CD4-positive, CD25-positive, alpha-beta regulatory T cell (primary cell): ENCODE data around the gene PPP2R5D. TPM values are rescaled to one million over a fixed set of nuclear protein-coding genes. Genes with fewer than 3 reads are reported as not detected.

Experiments used
- ATAC-seq, 2 donors: fragments of 150-1000 bp; cut with Tn5 transposase; one replicate each; pipeline ENCODE4 v1.10.0; 2021; ENCODE audit warnings: low read depth in 2 of 2, moderate number of reproducible peaks in 2 of 2, moderate library complexity in 1 of 2
- DNase-seq, 3 donors: peaks; one replicate each; pipeline versions ENCODE4 v3.0.0 to v3.0.0-alpha.2; 2012 to 2022; ENCODE audit warnings: mixed read lengths in 1 of 3
- H3K27ac ChIP-seq: one replicate; pipeline ENCODE4 v1.7.0; 2013; ENCODE audit warnings: mild to moderate bottlenecking, low read length; ENCODE audit not compliant: insufficient read depth, poor library complexity, severe bottlenecking
- H3K27me3 ChIP-seq: one replicate; pipeline ENCODE4 v1.7.0; 2013; ENCODE audit warnings: low read length; ENCODE audit not compliant: control insufficient read depth, insufficient read depth
- H3K36me3 ChIP-seq: one replicate; pipeline ENCODE4 v1.7.0; 2013; ENCODE audit warnings: mild to moderate bottlenecking, low read length, moderate library complexity; ENCODE audit not compliant: control insufficient read depth, insufficient read depth
- H3K4me1 ChIP-seq: 2 replicates; pipeline ENCODE4 v1.7.0; 2013; ENCODE audit warnings: mild to moderate bottlenecking, low read length; ENCODE audit not compliant: insufficient read depth, control insufficient read depth, poor library complexity, severe bottlenecking
- H3K4me3 ChIP-seq: one replicate; pipeline ENCODE4 v1.7.0; 2013; ENCODE audit warnings: low read depth, mild to moderate bottlenecking, low read length, moderate library complexity
- H3K9me3 ChIP-seq, 2 experiments: 1 replicate in 1 of 2; 2 replicates in 1 of 2; pipeline ENCODE4 v1.7.0; 2013; ENCODE audit warnings: low read length in 2 of 2, mild to moderate bottlenecking in 1 of 2, moderate library complexity in 1 of 2; ENCODE audit not compliant: control insufficient read depth in 2 of 2
- H3K27ac Mint-ChIP-seq, 3 donors: one replicate each; pipeline ENCODE4 v1.8.0; 2020 to 2022; ENCODE audit warnings: mild to moderate bottlenecking in 3 of 3, mixed read lengths in 3 of 3, moderate library complexity in 2 of 3
- H3K27me3 Mint-ChIP-seq: one replicate; pipeline ENCODE4 v1.8.0; 2022; ENCODE audit warnings: mild to moderate bottlenecking, mixed read lengths
- H3K36me3 Mint-ChIP-seq: one replicate; pipeline ENCODE4 v1.8.0; 2020; ENCODE audit warnings: mixed read lengths
- H3K4me1 Mint-ChIP-seq, 4 donors: one replicate each; pipeline ENCODE4 v1.8.0; 2020 to 2022; ENCODE audit warnings: mixed read lengths in 4 of 4, mild to moderate bottlenecking in 1 of 4
- H3K4me3 Mint-ChIP-seq, 4 donors: one replicate each; pipeline ENCODE4 v1.8.0; 2020 to 2022; ENCODE audit warnings: mild to moderate bottlenecking in 4 of 4, mixed read lengths in 4 of 4, moderate library complexity in 3 of 4
- H3K9me3 Mint-ChIP-seq, 7 donors: one replicate each; pipeline ENCODE4 v1.8.0; 2020 to 2022; ENCODE audit warnings: mixed read lengths in 7 of 7, mild to moderate bottlenecking in 3 of 7, moderate library complexity in 2 of 7
- polyA plus RNA-seq, 4 donors: library from polyadenylated mRNA; unstranded; fragments of 300-500 nt; fragmentation: Illumina TruSeq; gene quantifications; one replicate each; pipeline ENCODE4 v1.2.3, GENCODE V29; 2021
- total RNA-seq: library from RNA; stranded (reverse); gene quantifications from one replicate; pipeline ENCODE4 v1.2.3, GENCODE V29; 2022

PPP2R5D gene
- total RNA-seq: 35.4 TPM
- 10 to 100 TPM; 23.0 to 27.3 (median 25.4) TPM for polyA plus RNA-seq

DNA sequence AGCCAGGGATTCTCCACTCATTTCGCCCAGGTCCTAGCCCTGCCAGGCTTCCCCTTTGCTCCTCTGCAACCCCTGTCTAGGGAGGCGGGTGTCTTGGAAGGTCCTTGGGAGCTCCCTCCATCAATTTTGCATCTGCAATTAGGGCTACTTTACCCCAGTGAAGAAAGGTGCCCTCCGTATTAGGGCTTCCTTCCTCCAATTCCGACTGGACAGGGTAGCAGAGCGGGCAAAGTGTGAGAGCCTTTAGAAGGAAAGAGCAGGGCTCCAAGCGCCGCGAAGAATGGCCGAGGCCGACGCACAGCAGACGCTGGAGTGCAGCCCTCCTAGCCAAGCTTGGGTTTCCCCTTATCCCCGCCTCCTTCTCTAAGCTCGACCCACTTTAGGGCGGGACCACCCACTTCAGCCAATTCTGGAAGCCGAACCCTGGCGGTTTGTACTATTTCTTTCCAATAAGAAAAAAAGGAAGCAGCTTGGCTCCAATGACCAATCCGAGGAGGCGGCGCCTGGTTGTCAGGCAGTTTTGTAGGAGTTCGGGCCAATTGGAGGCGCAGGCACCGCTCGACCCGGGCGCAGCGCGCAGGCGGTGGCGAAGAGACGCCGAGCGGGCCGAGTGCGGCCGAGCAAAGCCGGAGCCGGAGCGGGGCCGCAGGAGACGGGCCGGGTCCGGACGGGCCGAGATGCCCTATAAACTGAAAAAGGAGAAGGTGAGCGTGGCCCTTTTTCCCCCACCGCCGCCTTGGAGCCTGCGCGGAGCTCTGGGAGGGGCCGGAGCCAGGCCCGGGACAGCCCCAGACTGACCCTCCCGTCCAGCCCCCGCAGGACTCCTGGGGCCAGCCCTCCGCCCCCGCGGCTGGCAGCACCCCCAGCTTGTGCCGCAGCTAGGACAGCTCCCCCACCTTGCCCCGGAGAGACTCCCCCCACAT is at the start of gene PPP2R5D:
PPP2R5D (plus strand) TSS at position 570 of the 923 bp plus-strand sequence; CDS start at position 678, 108 bp downstream.
- Mint-ChIP-seq H3K4me1 (peaks cover 22 to 68% (median 52%) of the 10 kb centered on the region in 4 donors), H3K4me3 (peak within 1 kb of the TSS; percentile 93 to 98 (median 96)), H3K36me3 (peaks cover 11% of the 10 kb centered on the region), H3K9me3 (no peaks in the 10 kb centered on the region), H3K27me3 (no peaks in the 10 kb centered on the region), H3K27ac (peak within 1 kb of the TSS; percentile 96 to 98 (median 97))
- H3K27ac ChIP-seq: peak within 1 kb of the TSS; percentile 82
- ATAC-seq: peak; percentile 92 to 93
- peak; percentile 97 to 99 (median 98) for DNase-seq
- H3K36me3 ChIP-seq: peaks cover 19% of the 10 kb centered on the region
- no peaks in the 10 kb centered on the region for H3K27me3 ChIP-seq
- peak within 1 kb of the TSS; percentile 84 for H3K4me3 ChIP-seq
- H3K9me3 ChIP-seq: no peaks in the 10 kb centered on the region
- peaks cover 42% of the 10 kb centered on the region for H3K4me1 ChIP-seq

DNA sequence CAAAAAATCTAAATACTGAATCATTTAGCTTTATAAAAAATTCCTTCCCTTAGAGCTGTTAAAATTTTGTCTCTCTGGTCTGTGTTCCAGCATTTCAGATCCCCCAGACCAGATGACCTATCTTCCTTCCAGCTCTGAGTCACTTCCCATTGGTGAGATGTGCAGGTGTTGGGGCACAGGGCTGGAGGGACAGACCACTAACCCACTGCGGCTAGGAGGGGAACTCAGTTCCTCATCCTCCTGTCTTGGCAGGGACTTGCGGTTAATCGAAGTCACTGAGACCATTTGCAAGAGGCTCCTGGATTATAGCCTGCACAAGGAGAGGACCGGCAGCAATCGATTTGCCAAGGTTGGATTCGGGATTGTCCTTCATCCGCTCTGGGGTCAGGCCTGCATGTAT is 49.0 kb upstream of the PPP2R5D start:
- DNase-seq (no peak), ATAC-seq (no peak)
- peaks cover 38% of the 10 kb centered on the region for H3K4me1 ChIP-seq
- Mint-ChIP-seq H3K27ac (peak overlapping the region in 2 of 3 donors; percentile 29 to 65), H3K27me3 (no peaks in the 10 kb centered on the region), H3K4me3 (peak overlapping the region in 1 of 4 donors; percentile 35), H3K36me3 (peaks cover 41% of the 10 kb centered on the region), H3K9me3 (no peaks in the 10 kb centered on the region), H3K4me1 (peaks cover 17 to 53% (median 30%) of the 10 kb centered on the region in 4 donors)
- no peak overlapping the region for H3K27ac ChIP-seq
- no peaks in the 10 kb centered on the region for H3K27me3 ChIP-seq
- H3K4me3 ChIP-seq: no peak overlapping the region
- no peaks in the 10 kb centered on the region for H3K9me3 ChIP-seq
- peaks cover 75% of the 10 kb centered on the region for H3K36me3 ChIP-seq

DNA sequence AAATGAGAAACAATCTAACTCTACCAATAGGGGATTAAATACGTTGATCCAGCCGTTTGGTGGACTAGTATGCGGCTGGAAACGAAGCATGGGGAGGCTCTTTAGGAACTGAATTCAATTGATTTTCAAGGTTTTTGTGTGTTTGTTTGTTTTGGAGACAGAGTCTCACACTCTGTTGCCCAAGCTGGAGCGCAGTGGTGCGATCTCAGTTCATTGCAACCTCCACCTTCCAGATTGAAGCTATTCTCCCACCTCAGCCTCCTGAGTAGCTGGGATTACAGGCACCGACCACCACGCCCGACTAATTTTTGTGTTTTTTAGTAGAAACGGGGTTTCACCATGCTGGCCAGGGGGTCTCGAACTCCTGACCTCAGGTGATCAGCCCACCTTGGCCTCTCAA is 48.0 kb upstream of the PPP2R5D start:
- Histone ChIP-seq H3K27me3 (no peaks in the 10 kb centered on the region), H3K4me1 (peaks cover 28% of the 10 kb centered on the region), H3K9me3 (no peaks in the 10 kb centered on the region), H3K4me3 (no peak overlapping the region), H3K27ac (no peak overlapping the region), H3K36me3 (peaks cover 83% of the 10 kb centered on the region)
- H3K4me3 Mint-ChIP-seq: no peak overlapping the region
- peaks cover 41% of the 10 kb centered on the region for H3K36me3 Mint-ChIP-seq
- H3K9me3 Mint-ChIP-seq: no peaks in the 10 kb centered on the region
- no peaks in the 10 kb centered on the region for H3K27me3 Mint-ChIP-seq
- no peak for DNase-seq
- H3K27ac Mint-ChIP-seq: peak overlapping the region in 2 of 3 donors; percentile 22 to 29
- no peak for ATAC-seq
- H3K4me1 Mint-ChIP-seq: peaks cover 17 to 42% (median 29%) of the 10 kb centered on the region in 4 donors

DNA sequence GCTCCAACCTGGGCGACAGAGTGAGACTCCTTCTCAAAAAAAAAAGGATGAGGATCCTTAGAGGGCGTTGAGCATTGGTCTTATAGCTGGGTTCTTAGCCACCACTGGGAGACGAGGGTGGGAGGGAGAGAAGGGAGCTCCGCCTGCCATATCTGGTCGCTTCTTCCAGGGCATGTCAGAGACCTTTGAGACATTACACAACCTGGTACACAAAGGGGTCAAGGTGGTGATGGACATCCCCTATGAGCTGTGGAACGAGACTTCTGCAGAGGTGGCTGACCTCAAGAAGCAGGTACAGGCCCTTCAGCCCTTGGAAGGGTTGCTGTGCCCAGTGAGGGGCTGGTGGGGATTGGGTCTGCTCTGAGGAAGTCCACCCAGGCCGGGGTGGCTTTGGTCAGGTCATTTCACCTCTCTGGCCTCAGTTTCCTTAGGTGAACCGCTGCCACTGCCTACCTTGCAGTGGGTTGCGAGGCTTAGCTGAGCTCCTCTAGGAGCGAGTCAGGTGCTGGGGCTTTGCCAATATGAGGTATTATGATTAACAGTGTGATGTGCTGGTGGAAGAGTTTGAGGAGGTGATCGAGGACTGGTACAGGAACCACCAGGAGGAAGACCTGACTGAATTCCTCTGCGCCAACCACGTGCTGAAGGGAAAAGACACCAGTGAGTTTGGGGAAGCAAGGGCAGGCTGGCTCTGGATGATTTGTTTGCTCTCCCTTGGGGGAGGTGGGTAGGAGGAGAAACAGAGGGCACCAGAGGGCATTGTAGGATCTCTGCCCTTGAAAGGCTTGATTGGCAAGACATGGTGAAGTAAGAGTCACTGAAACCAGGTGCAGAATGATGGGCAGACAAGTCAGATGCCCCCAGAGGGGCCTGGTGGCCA is 46.6 kb upstream of the PPP2R5D start:
- H3K36me3 Mint-ChIP-seq: peaks cover 35% of the 10 kb centered on the region
- no peak for ATAC-seq

GRCh38 chr6:42938428-42938796 is 46.0 kb upstream of the PPP2R5D start:
- DNase-seq (no peak), ATAC-seq (no peak)
- peaks cover 8% of the 10 kb centered on the region for H3K4me1 ChIP-seq
- no peak overlapping the region for H3K4me3 ChIP-seq
- H3K36me3 ChIP-seq: peaks cover 75% of the 10 kb centered on the region
- no peaks in the 10 kb centered on the region for H3K9me3 Mint-ChIP-seq
- H3K36me3 Mint-ChIP-seq: peaks cover 29% of the 10 kb centered on the region
- peaks cover 7 to 22% (median 12%) of the 10 kb centered on the region in 4 donors for H3K4me1 Mint-ChIP-seq
- H3K9me3 ChIP-seq: no peaks in the 10 kb centered on the region
- H3K27me3 ChIP-seq: no peaks in the 10 kb centered on the region
- no peak overlapping the region for H3K4me3 Mint-ChIP-seq
- no peak overlapping the region for H3K27ac ChIP-seq
- no peaks in the 10 kb centered on the region for H3K27me3 Mint-ChIP-seq
- H3K27ac Mint-ChIP-seq: peak overlapping the region in 2 of 3 donors; percentile 76 to 82

More for the DNA sequence above, 46.6 kb upstream of the PPP2R5D start:
- H3K4me1 Mint-ChIP-seq: peaks cover 12 to 29% (median 18%) of the 10 kb centered on the region in 4 donors
- Histone ChIP-seq H3K36me3 (peaks cover 79% of the 10 kb centered on the region), H3K27ac (no peak overlapping the region), H3K9me3 (no peaks in the 10 kb centered on the region), H3K4me1 (peaks cover 14% of the 10 kb centered on the region), H3K27me3 (no peaks in the 10 kb centered on the region), H3K4me3 (no peak overlapping the region)
- DNase-seq: no peak
- H3K9me3 Mint-ChIP-seq: no peaks in the 10 kb centered on the region
- H3K27me3 Mint-ChIP-seq: no peaks in the 10 kb centered on the region
- H3K4me3 Mint-ChIP-seq: no peak overlapping the region
- H3K27ac Mint-ChIP-seq: peak overlapping the region; percentile 76 to 82 (median 82)

DNA sequence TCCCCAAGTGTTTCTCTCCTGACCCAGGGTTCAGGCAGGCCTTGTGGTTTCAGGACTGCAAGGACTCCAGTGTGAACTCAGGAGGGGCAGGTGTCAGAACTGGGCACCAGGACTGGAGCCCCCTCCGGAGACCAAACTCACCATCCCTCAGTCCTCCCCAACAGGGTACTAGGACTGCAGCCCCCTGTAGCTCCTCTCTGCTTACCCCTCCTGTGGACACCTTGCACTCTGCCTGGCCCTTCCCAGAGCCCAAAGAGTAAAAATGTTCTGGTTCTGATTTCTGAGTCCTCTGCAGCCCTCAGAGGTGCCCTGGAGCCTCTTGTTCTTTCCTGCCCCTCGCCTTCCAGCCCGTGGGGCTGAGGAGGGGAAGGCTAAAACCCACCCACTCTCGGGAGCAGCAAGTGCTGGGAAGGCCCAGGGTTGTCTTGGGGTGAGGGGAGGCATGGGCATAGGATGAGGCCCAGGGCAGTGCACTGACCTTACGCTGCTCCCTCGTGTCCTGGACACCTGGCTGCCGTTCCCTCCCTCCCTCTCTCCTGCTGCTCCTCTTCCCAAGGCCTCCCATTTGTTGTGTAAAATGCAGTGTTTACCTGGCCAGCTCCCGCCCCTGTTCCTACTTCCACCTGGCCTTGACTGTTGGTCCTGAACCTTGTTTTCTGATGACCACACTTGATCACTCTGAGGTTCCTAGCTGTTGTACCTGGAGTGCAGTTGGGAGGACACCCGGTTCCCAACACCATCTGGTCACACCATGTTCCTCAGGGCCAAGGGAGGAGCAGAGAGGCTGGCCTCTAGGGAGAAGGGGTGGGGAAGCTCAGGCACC is 45.2 kb upstream of the PPP2R5D start:
- Histone ChIP-seq H3K27ac (no peak overlapping the region), H3K9me3 (no peaks in the 10 kb centered on the region), H3K36me3 (peaks cover 75% of the 10 kb centered on the region), H3K27me3 (no peaks in the 10 kb centered on the region), H3K4me3 (no peak overlapping the region), H3K4me1 (peaks cover under 1% of the 10 kb centered on the region)
- Mint-ChIP-seq H3K36me3 (peaks cover 25% of the 10 kb centered on the region), H3K9me3 (no peaks in the 10 kb centered on the region), H3K27ac (peak overlapping the region in 2 of 3 donors; percentile 46 to 83), H3K4me3 (no peak overlapping the region), H3K27me3 (no peaks in the 10 kb centered on the region), H3K4me1 (peaks cover 5 to 16% (median 10%) of the 10 kb centered on the region in 4 donors)
- ATAC-seq (peak in 1 of 2 donors; percentile 22), DNase-seq (no peak)

DNA sequence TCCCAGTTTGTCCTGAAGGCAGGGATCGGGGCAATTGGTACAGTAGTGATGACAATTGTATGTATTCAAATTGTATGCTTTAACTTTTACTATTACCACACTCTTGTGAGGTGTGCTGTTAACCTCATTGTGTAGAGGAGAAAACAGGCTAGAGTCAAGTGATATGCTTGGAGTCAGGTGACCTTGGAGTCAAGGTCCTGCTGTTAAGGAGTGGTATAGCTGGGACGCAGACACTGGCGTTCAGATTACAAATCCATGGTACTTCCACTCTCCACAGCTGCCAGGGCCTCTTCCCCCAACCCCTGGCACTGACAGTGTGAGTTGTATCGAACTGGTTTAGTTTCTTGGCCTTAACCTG is 44.6 kb upstream of the PPP2R5D start:
- H3K4me1 Mint-ChIP-seq: peaks cover 5 to 11% (median 8%) of the 10 kb centered on the region in 4 donors
- no peak overlapping the region for H3K4me3 Mint-ChIP-seq
- Histone ChIP-seq H3K4me1 (no peaks in the 10 kb centered on the region), H3K27me3 (no peaks in the 10 kb centered on the region), H3K36me3 (peaks cover 74% of the 10 kb centered on the region), H3K27ac (no peak overlapping the region), H3K4me3 (no peak overlapping the region), H3K9me3 (no peaks in the 10 kb centered on the region)
- DNase-seq (no peak), ATAC-seq (no peak)
- no peaks in the 10 kb centered on the region for H3K27me3 Mint-ChIP-seq
- H3K27ac Mint-ChIP-seq: peak overlapping the region in 2 of 3 donors; percentile 20 to 83
- peaks cover 25% of the 10 kb centered on the region for H3K36me3 Mint-ChIP-seq
- H3K9me3 Mint-ChIP-seq: no peaks in the 10 kb centered on the region
